Measurements from ENCODE around the gene PRSS22.

The PRSS22 gene

GRCh38 chr16:2814551-2815298 is 43.2 kb downstream of the PRSS22 start:
- no peaks in the 10 kb centered on the region for H3K4me1 ChIP-seq (ENCODE audit: control insufficient read depth in 1 of 2, insufficient read depth in 1 of 2, low read depth in 1 of 2, low read length in 1 of 2)
- H3K27me3 ChIP-seq = peaks cover 21% of the 10 kb centered on the region
- H3K27ac ChIP-seq = no peak overlapping the region
- H3K36me3 ChIP-seq = no peaks in the 10 kb centered on the region
- H3K4me3 ChIP-seq (ENCODE audit: low read depth in 1 of 2, low read length in 1 of 2) = no peak overlapping the region
- TF ChIP-seq CTCF (IDR thresholded peaks at IDR 0.05) = no peak
- no peaks in the 10 kb centered on the region for H3K9me3 ChIP-seq

DNA sequence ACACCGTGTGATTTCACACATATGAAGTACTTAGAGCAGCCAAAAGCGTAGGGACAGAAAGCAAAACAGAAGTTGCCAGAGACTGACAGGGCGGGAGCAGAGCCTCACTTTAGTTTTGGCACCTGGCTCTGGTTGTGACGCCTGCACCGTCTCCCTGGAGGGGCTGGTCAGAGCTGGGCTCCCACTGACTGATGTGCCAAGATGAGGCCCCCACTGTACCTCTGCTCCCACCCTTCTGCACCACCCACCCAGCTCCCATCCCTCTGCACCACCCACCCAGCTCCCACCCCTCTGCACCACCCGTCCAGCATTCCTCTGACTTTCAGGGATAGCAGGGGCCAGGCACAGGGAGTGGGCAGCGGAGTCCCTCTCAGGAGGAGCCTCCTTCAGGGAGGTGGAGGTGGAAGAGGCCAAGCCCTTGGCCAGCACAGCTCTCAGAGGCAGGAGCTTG is 44.2 kb downstream of the PRSS22 start:
- TF ChIP-seq CTCF (IDR thresholded peaks at IDR 0.05) = no peak
- no peaks in the 10 kb centered on the region for H3K36me3 ChIP-seq

GRCh38 chr16:2811703-2812471 is 46.1 kb downstream of the PRSS22 start:
- H3K36me3 ChIP-seq = no peaks in the 10 kb centered on the region
- peaks cover 32% of the 10 kb centered on the region for H3K27me3 ChIP-seq
- H3K27ac ChIP-seq = no peak overlapping the region
- TF ChIP-seq CTCF (IDR thresholded peaks at IDR 0.05) = no peak
- H3K4me1 ChIP-seq (ENCODE audit: control insufficient read depth in 1 of 2, insufficient read depth in 1 of 2, low read depth in 1 of 2, low read length in 1 of 2) = no peaks in the 10 kb centered on the region
- H3K4me3 ChIP-seq (ENCODE audit: low read depth in 1 of 2, low read length in 1 of 2) = no peak overlapping the region
- H3K9me3 ChIP-seq = no peaks in the 10 kb centered on the region

More for the DNA sequence above, 44.2 kb downstream of the PRSS22 start:
- no peaks in the 10 kb centered on the region for H3K4me1 ChIP-seq (ENCODE audit: control insufficient read depth in 1 of 2, insufficient read depth in 1 of 2, low read depth in 1 of 2, low read length in 1 of 2)
- no peak overlapping the region for H3K4me3 ChIP-seq (ENCODE audit: low read depth in 1 of 2, low read length in 1 of 2)
- no peaks in the 10 kb centered on the region for H3K9me3 ChIP-seq
- peaks cover 24% of the 10 kb centered on the region for H3K27me3 ChIP-seq
- no peak overlapping the region for H3K27ac ChIP-seq

DNA sequence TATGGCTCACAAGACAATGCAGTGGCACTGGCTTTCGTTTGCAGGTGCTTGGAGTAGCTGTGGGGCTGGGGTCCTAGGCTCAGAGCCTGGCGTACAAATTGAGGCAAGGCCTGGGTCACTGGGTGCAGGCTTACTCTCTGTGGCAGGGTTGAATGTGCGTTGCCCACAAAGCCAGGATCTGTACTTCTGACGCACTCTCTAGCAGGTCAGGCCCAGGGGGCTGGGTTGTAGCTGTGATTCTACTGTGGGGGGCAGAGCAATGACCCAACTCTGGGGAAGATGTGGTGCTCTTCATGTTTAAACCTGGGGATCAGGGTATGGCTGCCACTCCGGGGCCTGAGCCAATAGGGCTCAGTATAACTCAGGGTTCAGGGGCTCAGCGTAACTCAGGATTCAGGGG is 47.3 kb downstream of the PRSS22 start:
- no peaks in the 10 kb centered on the region for H3K36me3 ChIP-seq
- H3K27ac ChIP-seq = no peak overlapping the region
- H3K27me3 ChIP-seq = peaks cover 42% of the 10 kb centered on the region
- no peak overlapping the region for H3K4me3 ChIP-seq (ENCODE audit: low read depth in 1 of 2, low read length in 1 of 2)
- no peak for TF ChIP-seq CTCF (IDR thresholded peaks at IDR 0.05)
- no peaks in the 10 kb centered on the region for H3K4me1 ChIP-seq (ENCODE audit: control insufficient read depth in 1 of 2, insufficient read depth in 1 of 2, low read depth in 1 of 2, low read length in 1 of 2)
- H3K9me3 ChIP-seq = no peaks in the 10 kb centered on the region

DNA sequence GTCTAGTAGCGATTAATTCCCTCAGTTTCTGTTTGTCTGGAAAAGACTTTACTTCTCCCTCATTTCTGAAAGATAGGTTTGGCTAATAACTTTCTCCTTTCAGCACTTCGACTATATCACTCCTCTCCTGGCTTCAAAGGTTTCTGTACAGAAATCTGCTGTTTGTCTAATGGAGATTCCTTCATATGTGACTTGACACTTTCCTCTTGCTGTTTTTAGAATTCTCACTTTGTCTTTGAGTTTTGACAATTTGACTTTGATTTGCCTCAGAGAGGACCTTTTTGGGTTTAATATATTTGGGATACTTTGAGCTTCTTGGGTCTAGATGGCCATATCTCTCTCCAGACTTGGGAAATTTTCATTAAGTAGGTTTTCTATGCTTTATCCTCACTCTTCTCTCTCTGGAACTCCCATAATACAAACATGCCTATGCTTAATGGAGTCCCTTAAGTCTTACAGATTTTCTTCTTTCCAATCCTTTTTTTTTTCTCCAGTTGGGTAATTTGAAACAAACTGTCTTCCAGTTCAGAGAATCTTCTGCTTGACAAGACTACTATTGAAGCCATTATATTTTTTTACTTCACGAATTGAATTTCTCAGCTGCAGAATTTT is 48.7 kb downstream of the PRSS22 start:
- no peak overlapping the region for H3K27ac ChIP-seq
- H3K4me1 ChIP-seq (ENCODE audit: control insufficient read depth in 1 of 2, insufficient read depth in 1 of 2, low read depth in 1 of 2, low read length in 1 of 2) = no peaks in the 10 kb centered on the region
- no peak for TF ChIP-seq CTCF (IDR thresholded peaks at IDR 0.05)
- no peak overlapping the region for H3K4me3 ChIP-seq (ENCODE audit: low read depth in 1 of 2, low read length in 1 of 2)
- H3K36me3 ChIP-seq = no peaks in the 10 kb centered on the region
- H3K9me3 ChIP-seq = no peaks in the 10 kb centered on the region
- H3K27me3 ChIP-seq = peaks cover 44% of the 10 kb centered on the region
